Measurements from ENCODE around the gene VTA1.

Gene VTA1

DNA sequence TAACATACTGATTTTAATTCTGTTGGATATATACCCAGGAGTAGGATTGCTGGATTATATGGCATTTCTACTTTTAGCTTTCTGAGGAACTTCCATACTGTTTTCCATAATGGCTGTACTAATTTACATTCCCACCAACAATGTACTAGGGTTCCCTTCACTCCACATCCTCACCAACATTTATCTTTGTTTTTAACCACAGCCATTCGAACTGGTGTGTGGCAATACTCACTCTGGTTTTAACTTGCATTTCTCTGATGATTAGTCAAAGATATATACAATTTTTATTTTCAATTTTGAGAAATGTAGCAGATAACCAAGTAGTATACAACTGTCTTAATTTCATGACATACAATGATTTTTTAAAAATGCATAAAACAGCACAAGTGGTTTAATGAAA is 124.4 kb downstream of the VTA1 start:
- DNase-seq (ENCODE audit: low spot score) = no peak
